Endometrial microvascular endothelial cells (primary cell): ENCODE data around the gene CASQ2. TPM values are rescaled to one million over a fixed set of nuclear protein-coding genes. Genes with fewer than 3 reads are reported as not detected.

Experiments
- in situ Hi-C: cut with HindIII; loops from 2 replicates; pipeline ENCODE4 v1.10.0; 2017; ENCODE audit warnings: low sequenced_read_pairs, low pct_unique_long_range_greater_than_20kb; ENCODE audit errors: inconsistent ontology term
- total RNA-seq: library from RNA; depleted of rRNA; stranded (reverse); fragments of >200 nt; gene quantifications from one replicate; pipeline ENCODE4 v1.2.3, GENCODE V29; 2015; ENCODE audit errors: inconsistent ontology term

Gene CASQ2
- total RNA-seq = not detected

DNA sequence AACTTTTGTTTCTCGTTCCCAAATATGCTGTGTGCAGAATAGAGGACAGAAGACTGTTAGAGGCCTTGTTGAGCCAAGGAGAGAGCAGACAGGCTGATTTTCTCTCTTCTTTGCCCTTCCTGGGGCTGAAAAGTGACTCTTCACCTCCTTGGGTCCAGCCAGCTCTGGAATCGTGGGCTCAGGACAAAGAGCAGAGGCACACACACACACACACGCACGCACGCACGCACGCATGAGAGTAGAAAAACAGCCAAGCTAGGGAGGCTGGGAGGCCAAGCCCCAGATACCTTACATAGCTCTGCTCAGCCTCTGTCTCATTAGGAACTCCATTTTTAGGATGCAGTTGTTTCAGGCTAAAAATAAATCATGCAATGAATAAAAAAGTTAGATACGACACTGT is at the start of gene CASQ2:
TSS of gene CASQ2 (minus strand) at position 166 of the 400 bp plus-strand sequence. CDS start 173 bp downstream, outside the sequence.
- in situ Hi-C loops = no loop called here

DNA sequence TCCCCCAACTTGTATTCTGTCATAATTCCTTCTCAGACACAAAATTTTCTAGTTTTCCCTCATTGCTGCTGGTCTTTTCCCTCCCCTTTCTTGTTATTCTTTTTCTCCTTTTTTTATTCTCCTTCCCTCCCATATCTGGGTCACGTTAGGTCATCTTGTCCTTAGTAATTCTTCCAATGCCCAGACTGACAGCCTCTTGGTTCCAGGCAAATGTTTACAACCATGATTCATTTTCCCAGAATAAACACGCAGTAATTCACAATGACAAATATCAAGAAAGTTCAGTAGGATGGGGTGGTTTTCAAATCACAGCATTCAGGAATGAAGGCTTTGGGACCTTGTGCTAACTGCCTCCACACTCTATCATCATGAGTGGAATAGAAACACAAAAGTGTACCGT is 47.2 kb upstream of the CASQ2 start:
- in situ Hi-C loops = no loop called here

DNA sequence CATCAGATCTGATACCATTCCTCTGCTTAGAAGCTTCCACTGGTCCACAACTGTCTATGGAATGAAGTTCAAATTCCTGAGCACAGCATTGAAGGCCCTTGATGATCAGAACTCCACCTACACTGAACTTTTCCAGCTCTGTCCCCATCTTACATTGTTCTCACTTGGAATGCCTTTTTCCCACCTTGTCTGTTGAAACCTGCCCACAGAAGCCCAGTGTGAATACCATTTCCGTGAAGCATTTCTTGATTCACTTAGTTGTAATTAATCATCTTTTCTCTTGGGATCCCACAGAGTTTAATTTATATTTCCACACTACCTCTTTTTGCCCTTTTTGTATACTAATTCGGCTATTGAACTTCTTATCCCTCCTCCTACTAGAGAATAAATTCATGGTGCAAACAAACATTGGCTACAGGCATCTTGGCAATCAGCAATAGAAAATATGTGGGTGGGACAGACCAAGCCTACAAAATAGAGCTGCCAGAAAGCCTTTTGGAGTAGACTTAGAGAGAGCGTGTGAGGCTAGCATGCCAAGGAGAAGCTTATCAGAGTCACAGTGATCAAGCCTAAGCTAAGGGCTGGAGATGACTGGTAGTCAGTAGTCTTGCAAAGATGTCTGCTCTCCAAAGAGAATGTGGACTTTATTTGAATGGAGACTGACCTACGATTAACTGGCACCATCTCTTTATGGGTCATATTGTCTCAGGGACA is 46.3 kb upstream of the CASQ2 start:
- in situ Hi-C loops = no loop called here

DNA sequence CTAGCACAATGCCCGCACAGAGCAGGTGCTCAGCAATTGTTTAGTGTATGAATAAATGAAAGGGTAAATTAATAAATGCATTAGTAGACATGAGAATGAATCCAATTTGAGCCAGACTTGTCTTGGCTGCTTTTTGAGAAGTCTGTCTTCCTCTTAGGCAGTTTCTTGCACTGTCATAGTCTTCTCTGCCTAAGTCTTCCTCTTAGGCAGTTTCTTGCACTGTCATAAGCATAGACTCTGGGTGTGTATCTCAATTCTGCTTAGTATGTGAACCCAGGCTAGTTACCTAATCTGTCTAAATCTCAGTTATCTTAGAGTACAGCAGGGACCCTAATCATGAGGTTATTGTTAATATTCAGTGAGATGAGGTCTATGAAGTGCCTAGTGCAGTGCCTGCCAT is 45.2 kb upstream of the CASQ2 start:
- in situ Hi-C loops = no loop called here

DNA sequence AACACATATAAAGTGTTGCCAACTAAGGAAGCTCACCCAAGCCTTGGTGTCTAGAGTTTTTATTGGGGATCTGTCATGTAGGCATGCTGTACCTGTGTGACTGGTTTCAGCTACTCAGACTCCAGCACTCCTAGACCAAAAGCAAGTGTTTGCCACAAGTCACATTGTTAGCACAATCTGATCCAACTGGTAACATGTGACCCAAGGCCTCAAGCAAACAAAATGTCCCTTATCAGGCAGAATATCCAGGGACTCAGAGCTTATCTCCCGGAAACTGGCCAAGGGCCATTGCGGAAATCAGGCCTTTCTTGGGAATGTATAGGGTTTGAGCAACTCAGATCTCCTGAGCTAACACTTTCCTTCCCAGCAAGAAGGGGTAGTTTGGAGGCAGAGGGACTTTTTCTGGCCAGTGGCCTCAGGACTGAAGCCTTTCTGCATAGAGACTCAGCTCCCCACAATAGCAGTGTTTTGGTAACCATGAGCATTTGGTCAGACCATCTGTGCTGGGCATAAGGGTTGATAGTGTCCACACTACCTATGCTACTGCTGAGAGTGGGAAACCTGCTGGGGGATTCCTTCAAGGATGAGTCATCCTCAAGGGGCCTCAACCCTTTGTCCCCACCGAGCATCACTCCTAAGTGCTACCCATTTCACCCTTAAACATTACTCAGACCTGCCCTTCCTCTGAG is 42.8 kb upstream of the CASQ2 start:
- in situ Hi-C loops = no loop called here

DNA sequence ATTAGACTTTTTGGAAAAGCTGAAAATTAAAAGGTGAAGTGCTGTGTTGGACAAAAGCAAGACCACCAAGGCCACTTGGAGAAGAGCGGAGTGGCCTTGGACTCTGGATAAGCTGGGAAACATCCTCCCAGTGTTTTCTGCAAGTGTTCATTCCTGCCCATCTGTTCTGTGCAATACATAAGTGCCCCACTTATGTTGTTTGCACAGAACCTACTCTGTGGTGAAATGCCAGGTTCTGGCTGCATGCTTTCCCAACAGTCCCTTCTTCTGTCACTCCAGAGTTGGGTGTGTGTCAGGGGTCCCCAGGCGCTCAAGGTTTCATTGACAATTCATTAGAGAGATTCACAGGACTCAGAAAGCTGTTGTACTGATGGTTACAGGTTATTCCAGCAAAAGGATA is 42.1 kb upstream of the CASQ2 start:
- in situ Hi-C loops = no loop called here

DNA sequence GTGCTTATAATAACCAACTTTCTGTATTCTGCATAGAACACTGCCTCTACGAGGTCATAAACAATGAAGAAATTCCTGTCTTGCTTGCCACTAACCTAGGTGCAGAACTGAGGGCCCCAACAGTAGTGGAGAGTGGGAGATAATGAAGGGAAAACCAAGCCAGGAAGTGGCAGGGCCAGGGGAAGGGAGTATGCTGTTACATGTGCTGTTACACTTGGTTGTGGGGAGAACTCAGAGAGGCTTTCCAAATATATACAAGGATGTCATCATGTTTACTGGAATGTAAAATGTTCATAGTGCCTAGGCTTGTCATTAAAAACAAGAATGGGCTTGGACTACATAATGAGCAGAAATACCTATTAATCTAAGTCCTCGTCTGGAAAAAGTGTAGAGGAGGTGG is 41.3 kb upstream of the CASQ2 start:
- in situ Hi-C loops = no loop called here

DNA sequence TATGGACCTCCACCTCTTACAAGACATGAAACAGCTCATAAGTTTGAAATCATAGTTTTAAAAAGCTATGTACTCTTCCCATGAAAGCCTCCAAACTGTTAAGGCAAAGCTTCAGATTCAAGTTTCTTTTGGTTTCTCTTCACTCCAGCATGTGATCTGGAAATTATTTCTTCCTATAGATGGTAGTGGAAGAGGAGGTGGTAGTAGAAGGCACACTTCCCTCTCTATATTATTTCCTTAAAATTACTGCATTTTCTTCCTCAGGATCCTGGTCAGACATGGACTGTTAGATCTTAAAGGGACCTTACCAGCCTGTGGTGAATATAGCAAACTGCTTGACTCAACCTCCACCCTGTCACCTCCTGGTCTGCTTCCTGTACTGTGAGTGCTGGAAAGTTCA is 40.6 kb upstream of the CASQ2 start:
- in situ Hi-C loops = no loop called here

DNA sequence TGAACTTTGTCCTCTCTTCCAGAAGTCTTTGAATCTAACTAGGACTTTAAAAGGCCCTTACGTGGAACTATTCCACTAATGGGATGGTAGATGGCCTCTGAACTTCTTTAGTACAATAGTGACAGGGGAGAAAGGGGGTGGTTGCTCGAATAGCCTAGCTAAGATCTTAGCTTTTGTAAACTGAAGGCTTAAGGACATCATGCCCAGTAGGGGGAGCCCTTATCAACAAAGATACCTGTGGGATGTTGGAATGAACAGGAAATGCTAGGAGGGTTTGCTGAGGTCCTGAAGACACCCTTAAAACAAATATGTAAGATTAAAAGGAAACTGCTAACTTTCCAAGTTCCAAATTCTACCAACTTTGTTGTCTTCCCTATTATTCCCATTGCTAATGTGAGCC is 39.2 kb upstream of the CASQ2 start:
- in situ Hi-C loops = no loop called here

DNA sequence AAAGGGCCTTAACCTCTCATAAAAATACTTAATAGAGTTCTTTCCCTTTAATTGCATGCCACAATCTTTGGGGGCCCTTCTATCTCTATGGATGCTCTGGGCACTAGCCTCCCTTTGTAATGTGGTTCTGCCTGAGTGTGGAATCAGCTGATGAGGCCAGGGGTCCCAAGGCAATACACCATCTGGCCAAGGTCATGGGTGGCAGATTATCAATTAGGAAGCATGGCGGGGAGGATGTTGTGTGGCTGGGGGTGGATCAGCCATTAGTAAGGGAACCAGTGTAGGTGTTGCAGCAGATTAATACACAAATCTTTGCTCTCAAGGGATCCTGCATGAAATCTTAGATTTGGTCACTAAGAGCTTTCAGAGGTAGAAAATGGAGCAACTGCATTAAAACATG is 37.1 kb upstream of the CASQ2 start:
- in situ Hi-C loops = no loop called here

DNA sequence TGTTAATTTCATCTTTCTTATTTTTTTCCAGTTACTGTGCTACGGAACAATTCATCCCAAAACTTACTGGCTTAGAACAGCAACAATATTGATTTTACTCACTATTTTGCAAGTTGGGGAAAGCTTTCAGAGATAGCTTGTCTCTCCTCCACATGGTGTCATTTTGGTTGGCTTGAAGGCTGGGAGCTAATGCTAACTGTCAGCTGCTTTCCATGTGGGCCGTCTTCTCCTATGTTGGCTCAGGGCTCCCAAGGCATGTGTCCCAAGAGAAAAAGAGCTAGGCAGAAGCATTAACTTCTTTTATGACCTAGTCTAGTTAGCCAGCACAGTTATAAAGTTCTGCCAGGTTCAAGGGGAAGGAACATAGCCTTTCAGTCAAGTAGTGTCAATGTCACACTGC is 33.9 kb upstream of the CASQ2 start:
- in situ Hi-C loops = no loop called here

DNA sequence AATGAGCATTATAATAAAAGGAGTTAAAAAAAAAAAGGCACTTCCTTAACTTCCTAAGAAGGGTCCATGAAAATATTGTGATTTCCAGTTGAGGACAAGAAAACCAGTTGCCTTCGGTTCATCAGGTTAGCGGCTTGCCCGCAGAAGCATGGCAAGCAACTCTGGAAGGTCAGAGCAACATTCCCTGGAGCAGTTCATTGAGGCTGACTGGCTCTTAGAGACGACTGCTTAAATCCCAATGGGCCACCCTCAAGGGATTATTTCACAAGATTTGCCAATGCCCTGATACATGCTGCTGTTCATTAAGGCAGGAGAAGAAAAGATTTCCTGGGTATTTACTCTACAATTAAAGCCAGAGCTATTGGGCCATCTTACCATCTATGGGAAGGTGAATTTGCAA is 29.0 kb upstream of the CASQ2 start:
- in situ Hi-C loops = loop anchor here (10.0 kb wide), 1 partner anchor 157 kb away; no protein-coding TSS in a partner anchor

DNA sequence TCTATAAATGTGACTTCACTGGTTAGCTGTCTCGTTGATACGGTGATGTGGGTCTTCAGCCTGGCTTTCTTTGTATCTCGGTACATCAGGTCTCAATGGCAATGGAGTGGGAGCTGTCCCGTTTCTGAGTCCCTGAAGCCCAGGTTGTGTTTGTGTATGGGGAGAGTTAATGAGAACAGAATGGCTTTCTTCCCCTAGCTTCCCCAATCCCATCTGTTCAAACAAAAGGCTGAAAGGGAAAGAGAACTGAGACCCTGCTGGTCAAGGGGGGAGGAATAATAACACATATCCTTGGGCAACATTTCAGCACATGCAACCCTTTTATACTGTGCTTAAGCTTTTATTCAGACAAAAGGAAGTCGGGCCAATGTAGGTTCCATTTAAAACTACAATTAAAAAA is 28.4 kb upstream of the CASQ2 start:
- in situ Hi-C loops = loop anchor here (10.0 kb wide), 1 partner anchor 158 kb away; no protein-coding TSS in a partner anchor

DNA sequence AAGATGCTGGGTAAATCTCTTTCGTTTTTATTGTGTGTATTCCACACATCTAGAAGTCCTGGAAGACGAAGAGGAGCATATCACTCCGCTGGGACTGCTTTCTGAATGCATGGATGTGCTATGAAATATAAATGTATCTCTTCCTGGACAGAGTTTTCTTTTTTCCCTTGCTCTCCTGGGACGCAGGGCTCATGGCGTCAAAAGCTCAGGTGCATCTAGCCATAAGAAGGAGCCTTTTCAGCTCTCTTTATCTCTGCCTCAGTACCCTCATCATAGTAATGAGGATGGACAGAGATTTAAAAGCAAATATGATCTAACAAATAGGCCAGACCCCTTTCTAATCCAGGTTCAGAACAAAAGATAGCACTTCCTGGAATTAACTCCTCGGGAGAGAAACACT is 27.5 kb upstream of the CASQ2 start:
- in situ Hi-C loops = loop anchor here (10.0 kb wide), 1 partner anchor 159 kb away; no protein-coding TSS in a partner anchor

DNA sequence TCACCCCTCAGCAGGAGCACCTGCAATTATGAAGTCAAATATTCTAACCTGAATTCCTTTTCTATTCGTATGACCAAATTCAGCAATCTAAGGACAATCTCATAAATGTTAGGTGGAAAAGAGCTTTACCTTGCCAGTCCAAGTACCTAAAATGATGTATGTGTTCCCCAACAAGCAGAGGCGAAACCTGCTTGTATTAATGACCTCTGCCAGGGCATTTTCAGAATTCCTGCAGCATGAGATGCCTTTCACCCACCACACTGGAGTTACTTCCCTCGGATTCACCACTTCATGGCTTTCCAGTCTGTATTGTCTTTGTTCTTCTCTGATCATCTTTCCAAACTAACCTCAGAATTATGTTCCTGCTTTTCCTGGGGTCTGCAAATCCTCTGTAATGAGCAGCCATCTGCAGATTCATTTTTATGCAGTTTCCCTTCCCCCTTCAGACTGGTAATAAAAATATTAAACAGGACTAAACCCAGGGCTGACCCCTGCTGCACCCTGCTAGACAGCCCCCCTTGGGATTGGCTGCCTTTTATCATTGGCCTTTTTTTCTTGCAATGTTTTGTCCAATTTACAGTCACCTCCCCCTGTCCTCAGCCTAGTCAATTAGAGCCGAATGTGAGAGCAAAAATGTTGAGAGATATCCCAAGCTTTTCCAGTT is 26.6 kb upstream of the CASQ2 start:
- in situ Hi-C loops = loop anchor here (10.0 kb wide), 1 partner anchor 160 kb away; no protein-coding TSS in a partner anchor

DNA sequence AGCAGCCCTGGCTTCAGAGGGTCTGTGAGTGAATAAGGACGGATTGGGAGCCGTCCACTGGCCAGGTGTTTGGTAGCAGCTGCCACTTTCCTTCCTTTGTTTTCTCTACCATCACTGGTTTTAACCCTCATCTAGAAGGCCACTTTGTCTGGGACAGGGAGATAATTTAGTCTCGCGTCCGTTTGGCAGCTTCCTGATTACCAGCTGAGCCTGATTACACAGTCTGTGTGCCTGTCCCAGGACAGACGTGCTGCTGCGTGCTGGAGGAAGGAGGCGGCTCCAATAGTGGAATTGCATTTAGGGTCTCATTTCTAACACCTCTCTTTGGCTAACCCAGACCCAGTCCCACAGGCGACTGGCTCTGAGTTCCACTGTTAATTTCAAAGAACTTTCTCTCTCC is 24.6 kb upstream of the CASQ2 start:
- in situ Hi-C loops = loop anchor here (10.0 kb wide), 1 partner anchor 162 kb away; no protein-coding TSS in a partner anchor

DNA sequence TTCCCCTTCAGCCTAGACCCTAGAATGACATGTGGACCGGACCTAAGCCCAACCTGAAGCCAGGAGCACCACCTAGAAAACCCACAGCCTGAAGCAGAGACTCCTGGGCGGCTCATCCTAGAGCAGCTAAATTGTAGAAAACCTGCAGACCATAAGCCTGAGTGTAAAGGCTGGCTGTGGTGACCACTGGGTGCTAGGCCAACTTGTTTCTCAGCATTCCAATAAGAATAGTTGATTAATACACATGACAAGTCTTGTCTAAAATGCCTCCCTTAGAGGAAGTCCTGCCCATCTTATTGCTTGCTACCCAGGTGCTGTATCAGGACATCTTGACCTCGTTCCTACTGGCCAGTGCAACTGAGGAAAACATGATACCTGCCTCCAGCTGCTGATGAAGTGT is 23.3 kb upstream of the CASQ2 start:
- in situ Hi-C loops = loop anchor here (10.0 kb wide), 1 partner anchor 163 kb away; no protein-coding TSS in a partner anchor

DNA sequence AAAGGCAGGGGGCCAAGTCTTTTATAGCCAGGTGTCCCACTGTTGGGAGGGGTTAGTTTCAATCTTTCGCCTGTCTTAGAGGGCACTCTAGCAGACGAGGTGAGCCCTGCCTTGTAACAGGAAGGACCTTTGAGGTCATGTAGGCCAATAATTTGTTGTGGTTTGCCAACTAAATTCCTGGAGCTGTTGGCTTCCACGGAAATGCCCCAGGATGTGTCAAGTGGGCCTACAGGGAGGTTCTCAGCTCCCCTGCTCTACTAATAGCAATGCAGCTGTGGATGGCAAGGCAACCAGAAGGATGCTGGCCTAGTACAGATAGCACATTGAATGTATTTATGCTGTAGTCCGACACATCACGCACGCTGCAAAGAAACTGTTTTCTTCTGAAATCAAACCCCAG is 22.3 kb upstream of the CASQ2 start:
- in situ Hi-C loops = loop anchor here (10.0 kb wide), 1 partner anchor 164 kb away; no protein-coding TSS in a partner anchor

DNA sequence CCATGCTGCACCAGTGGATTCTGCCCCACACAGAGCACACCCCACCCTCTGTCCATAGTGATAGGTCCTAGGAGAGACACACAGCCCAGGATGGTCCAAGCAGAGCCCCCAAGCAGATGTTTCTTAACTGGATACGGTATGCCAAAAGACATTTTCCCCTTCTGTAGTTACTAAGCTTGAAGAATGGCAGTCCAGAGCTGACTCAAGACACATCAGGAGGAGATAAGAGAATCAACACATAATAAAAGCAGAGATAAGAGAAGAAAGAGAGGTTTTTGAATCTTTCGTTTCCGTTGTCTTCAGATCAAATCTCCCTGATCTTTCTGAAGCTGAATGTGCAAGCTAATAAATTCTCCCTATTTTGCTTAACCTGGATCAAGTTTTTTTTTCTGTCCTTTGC is 21.8 kb upstream of the CASQ2 start:
- in situ Hi-C loops = loop anchor here (10.0 kb wide), 1 partner anchor 164 kb away; no protein-coding TSS in a partner anchor

DNA sequence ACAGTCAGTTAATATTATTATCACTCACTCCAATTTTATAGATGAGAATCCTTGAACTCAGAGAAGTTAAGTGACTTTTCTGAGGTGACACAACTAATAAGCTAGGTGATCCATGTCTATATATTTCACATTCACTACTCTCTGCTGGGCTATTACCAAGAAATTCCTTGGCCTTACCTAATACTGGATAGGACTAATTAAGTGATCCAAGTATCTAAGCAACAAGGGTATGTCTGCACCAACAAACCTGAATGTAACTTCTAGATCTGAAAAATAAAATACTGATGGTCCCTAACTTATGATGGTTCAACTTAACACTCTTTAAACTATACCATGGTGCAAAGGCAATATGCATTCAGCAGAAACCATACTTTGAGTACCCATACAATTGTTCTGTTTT is 14.8 kb upstream of the CASQ2 start:
- in situ Hi-C loops = no loop called here
